CMK (cell line): ENCODE data around the gene RAB10.
A peak's percentile ranks its signal among the peaks of the same experiment; 100 is the strongest.
"Not testable (repeated sequence)": the region's sequence is repeated elsewhere in the genome, so short reads cannot be mapped to it uniquely, and the experiment has no call there.

ENCODE experiments used
- DNase-seq: peaks from one replicate; pipeline ENCODE4 v3.0.0-alpha.2; 2010; ENCODE audit warnings: low read depth

The RAB10 gene

DNA sequence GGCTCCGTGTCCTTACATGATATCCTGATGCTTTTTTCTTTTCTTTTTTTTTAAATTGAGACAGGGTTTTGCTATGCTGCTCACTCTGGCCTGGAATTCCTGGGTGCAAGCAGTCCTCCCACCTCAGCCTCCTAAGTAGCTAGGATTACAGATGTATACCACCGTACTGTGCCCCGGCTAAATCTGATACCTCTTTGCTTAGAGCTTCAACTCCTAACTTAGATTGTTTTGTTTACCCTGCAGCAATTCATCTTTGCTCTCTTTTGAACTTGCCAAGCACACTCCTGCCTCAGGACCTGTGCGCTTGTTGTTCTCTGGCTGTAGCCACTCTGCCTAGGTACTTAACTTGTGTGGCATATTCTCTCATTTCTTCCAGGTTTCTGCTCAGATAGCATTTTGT, 24.5 kb downstream of the RAB10 start:
- no peak for DNase-seq

DNA sequence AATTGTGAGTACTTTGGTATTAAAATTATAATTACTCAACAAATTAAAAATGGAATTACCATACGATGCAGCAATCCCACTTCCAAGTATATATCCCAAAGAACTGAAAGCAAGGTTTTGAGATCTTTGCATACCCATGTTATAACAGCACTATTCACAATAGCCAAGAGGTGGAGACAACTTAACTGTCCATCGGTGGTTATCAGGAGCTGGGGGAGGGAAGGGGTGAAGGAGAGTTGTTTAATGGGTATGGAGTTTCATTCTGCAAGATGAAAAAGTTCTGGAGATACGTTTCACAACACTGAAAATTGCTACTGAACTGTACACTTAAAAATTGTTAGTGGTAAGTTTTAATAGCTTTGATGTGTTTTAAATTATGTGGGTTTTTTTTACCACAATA, 25.7 kb downstream of the RAB10 start:
- DNase-seq: no peak

DNA sequence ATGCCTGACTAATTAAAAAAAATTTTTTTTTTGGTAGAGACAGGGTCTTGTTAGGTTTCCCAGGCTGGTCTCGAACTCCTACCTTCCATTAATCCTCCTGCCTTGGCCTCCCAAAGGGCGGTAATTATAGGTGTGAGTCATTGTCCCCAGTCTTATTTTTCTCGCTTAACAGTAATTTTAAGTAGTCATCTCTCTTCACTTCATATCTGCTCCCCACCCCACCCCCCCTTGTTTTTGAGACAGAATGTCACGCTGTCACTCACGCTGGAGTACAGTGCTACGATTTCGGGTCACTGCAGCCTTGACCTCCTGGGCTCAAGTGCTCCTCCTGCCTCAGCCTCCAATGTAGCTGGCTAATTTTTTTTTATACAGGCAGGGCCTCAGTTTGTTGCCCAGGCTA, 27.7 kb downstream of the RAB10 start:
- no peak for DNase-seq

DNA sequence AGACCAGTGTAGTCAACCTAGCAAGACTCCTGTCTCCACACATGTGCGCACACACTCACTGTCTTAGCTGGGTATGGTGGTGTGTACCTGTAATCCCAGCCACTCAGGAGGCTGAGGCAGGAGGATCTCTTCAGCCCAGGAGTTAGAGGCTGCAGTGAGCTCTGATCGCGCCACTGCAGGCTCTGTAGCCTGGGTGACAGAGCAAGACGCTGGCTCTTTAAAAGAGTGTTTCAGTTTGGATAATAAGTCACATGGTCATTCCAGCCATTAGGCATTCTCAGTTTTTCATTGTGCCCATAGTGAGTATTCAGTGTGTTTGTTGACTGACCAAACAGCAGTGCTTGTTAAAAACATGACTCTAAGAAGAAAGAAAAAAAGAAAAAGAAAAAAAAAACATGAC, 31.0 kb downstream of the RAB10 start:
- DNase-seq: no peak

DNA sequence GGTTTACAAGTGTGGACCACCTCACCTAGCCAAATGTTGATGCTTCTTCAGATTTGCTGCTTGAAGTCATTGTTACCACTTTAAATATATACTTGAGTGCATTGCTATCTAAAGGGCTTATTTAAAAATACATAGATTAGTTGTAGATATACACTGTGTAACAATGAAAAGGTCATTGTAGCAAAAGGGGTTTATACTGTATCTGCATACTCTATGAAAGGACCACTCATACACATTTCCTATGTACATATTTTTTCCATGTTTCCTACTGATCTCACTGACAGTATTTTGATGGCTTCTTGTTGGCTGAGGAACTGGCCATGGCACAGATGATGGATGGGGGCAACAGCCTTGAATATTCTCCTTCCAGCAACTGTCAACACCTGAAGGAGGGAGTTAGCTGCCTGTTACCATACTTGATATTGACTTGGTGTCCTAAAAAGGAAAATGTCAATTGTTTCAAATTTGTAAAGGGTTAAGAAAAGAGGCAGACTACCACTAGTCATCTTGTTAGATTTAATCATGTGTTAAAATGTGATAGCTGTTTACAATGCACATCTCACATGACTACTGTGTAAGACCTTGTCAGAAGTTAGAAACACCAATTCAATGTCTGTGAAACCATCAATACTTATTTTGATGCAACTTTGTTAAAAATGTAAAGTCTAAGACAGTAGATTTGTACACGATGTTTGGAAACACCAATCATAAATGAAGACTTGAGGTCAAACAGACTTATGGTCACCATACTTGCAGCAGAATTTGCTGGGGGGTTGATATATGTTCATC, 33.5 kb downstream of the RAB10 start:
- no peak for DNase-seq

DNA sequence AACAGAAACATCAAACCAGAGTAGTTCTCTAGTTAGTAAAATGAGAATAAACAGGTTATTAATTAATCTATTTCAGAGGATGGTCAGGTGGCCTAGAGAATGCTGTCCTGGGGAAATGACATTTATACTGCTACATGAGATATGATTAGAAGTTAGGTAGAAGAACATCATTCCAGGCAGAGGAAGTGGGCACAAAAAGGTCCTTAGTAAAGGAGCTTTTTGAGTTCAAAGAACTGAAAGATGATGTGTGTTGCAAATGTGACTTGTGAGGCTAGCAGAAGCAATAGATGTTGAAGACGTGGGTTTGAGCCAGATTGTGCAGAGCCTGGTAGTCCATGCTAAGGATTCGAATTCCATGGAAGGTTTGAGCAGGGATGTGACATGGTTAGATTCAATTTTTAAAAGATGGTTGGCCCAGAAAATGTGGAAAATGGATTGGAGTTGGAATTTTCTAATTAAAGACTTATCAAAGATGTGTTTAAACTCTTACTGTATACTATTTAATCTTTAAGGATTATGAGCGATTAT, 34.2 kb downstream of the RAB10 start:
- DNase-seq: no peak

DNA sequence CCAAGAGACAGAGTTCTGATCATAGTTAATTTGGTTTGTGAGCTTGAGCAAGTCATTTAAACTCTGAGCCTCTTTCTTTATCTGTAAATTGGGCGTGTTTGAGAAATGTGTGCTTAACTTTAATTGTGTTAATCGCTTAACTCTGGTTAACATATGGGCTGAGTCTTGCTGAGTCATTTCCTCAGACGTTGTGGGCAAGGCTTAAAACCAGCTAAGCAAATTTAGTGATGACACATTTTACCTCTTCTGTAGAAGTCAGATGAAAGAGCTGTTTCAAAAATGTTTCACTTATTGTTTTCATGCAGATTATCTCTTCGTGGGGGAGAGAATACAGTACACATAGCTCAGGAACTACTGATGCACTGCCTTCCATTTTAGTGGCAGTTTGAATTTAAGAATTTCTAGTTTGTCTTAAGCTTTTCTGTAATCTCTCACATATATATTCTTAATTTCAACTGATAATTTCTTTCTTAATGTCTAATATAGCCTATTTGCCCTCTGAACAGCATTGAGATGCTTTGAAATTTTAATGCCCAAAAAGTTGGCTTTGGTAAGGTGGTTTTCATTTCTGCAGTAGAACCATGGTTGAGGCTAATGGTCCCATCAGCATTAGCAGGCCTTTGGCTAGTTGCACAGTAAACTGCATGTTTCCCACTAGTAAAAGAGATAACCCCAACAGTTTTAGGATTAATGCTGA, 34.9 kb downstream of the RAB10 start:
- DNase-seq: peak; percentile 85

DNA sequence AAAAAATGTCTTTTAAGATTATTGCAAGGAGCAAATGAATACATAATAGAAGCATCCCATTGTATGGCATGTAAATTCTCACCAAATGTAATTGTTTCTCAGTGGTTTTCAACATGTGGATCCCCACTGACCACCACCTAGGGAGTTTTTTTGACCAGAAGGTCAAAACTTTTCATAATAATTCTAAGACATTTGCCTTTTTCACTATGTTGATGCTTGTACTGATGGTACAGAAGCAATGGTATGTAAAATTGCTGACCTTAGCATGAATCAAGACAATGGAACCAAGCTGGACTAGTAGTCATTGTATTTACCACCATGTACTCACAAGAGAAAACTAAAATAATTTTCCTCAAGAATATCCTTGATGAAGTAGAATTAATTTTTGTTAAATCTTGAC, 36.8 kb downstream of the RAB10 start:
- no peak for DNase-seq

DNA sequence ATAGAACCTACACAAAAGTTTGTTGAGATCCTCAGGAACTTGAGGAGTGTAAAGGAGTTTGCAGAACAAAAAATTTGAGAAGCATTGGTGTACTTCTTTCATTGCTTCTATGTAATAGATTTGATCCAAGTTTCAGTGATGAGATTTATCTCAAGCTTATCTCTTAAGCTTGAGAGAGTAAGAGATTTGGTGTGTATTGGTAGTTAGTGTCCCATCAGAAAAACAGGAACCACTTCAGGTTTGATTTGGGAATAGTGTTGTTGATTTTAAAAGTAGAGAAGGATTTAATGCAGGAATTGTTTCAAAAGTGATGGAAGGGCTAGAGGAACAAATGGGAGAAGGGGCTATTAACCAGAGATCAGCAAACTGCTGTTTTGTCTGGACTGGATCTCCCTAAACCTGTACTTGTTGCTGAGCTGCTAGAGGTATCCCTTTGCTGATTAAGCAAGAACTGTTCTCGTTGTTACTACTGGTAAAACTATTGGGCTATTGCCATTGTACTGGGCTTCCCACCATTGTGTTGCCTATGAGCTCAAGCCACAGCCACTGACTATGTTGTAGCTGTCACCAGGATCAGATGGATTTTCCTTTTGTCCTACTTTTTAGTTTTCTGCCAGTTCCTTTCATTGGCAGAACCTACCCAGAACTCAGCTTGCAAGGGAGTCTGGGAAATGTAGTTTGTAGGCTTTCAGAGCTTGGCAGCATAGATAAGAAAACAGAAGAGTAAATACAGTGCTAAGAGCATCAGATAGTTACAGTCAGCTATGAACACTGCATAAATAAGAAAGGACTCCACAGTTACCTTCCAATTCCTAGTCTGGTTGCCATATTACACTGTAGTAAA, 39.3 kb downstream of the RAB10 start:
- DNase-seq: no peak

DNA sequence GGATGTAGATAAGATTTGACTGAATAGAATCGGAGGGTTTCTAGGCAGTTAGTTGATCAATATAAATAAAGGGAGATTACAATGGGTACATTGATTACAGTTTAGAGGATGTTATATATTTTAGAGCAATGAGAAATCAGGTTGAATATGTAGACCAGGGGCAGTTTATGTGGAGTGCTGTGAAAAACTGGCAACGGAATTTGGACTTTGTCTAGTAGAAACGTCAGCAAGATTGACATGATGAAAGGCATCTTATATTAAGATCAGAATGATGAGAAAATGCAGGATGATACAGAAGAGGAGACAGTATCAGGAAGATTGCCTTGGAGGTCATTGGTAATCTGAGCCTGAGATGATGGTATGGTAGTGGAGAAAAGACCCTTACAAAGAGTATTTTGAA, 39.9 kb downstream of the RAB10 start:
- DNase-seq: no peak

DNA sequence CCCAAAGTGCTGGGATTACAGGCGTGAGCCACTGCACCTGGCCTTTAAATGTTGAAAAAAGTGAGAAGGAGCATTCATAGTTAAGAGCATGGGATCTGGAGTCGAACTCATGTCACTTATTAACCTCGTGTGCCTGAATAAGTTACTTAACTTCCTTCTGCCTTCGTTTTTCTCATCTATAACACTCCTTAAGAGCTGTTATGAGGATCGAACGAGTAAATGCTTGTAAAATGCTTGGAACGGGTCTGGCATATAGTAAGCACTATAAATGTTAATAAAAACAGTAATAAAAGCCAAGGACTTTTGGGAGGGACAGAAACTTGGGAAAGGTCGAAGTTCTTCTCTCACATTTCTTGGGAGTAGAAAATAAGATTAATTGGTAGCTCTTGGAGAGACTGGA, 40.8 kb downstream of the RAB10 start:
- DNase-seq: no peak

DNA sequence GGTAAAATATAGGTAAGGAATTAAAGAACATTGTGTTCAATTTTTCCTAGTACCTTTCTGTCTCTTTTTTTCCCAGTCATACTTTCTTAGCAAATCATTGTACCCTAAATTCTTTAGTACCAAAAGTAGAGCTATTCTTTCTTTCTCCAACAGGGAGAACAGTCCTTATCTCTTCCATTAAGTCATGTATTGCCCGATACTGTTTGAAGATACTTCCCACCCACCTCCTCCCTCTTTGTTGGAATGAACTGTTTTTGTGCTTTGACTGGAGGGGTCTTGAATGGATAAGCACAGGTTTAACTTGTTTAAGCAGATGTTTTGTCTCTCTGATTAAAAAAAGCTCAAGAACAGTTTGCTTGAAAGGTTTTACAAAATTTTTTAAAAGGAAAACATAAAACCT, 41.3 kb downstream of the RAB10 start:
- DNase-seq: no peak

DNA sequence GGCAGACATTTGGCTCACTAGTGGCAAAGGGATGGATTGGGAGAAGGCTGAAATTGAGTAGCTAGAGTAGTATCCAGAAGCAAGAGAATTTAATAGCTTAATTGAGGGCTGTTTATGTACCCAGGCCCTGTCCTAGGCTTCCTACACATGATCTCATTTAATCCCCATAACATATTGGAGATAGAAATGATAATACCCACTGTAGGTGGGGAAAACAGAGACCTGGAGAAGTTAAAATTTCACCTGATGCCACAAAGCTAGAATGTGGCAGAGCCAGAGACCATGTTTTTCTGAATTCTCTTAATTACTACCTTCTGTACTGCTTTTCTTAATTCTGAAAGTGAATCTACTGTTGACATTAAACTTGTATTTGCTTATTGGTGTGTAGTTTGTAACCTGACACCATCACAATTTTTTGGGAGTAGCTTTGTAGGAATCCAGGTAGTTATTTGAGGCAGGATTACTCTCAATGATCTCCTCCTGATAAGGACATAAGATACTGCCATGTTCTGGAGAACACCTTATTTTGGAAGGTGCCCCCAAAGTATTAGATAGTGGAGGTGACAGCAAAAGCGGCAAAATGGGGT, 42.2 kb downstream of the RAB10 start:
- no peak for DNase-seq

DNA sequence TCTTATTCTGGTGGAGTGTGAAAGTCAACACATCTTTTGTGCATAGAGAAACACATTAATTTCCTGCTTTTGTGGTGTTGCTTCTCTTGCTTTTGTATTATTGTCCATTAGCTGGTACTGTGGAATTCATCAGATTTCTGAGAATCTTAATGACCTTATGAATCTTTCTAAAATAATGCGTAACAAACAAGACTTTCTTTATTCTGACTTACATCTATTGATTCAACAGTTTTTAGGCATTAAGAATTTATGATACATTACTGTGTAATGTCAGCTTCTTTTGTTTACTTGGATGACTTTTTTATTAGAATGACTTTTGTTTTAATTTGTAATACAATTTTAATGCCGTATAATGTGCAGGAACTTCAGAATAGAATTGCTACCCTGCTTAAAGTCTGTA, 43.4 kb downstream of the RAB10 start:
- DNase-seq: no peak

DNA sequence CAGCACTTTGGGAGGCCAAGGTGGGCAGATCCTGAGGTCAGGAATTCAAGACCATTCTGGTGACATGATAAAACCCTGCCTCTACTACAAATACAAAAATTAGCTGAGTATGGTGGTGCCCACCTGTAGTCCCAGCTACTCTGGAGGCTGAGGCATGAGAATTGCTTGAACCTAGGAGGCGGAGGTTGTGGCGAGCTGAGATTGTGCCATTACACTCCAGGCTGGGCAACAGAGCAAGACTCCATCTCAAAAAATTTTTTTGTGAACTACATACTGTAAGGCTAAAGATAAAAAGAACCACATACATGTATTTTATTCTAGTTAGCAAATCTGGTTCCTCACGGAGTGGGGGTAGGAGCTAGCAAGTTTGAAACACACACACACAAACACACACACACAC, 45.1 kb downstream of the RAB10 start:
- no peak for DNase-seq

DNA sequence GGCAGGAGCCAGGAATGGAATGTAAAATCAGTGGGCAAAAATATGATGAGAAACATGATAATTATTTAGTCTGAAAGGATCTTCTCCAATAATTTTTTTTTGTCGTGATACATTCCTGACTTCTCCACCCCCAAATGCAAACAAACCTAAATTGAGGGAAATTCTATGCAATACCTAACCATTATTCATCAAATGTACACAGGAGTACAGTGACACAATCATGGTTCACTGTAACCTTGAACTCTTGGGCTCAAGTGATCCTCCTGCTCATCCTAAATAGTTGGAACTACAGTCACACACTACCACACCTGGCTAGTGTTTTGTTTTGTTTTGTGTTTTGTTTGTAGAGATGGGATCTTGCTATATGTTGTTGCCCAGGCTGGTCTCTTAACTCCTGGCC, 46.5 kb downstream of the RAB10 start:
- no peak for DNase-seq

DNA sequence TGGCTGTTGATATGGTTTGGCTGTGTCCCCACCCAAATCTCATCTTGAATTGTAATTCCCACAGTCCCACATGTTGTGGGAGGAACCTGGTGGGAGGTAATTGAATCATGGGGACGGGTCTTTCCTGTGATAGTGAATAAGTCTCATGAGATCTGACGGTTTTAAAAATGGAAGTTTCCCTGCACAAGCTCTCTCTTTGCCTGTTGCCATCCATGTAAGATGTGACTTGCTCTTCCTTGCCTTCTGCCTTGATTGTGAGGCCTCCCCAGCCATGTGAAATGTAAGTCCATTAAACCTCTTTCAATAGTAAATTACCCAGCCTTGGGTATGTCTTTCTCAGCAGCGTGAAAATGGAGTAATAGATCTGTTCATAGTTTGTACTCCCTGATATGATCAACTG, 47.0 kb downstream of the RAB10 start:
- DNase-seq: not testable (repeated sequence)

DNA sequence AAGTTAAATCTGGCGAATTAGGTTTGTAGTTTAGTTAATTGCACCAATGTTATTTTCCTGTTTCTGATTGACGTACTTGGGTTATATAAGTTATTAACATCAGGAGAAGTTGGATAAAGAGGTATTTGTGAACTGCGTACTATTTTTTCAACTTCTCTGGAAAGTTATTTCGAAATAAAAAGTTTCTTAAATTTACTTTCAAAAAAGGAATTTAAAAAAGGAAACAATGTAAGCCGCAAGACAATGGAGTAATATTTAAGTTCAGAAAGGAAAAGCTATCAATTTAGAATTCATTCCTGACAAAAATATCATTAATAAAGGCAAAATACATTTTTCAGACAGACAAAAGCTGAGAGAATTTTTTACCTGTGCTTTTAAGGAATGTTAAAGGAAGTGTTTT, 47.7 kb downstream of the RAB10 start:
- no peak for DNase-seq

DNA sequence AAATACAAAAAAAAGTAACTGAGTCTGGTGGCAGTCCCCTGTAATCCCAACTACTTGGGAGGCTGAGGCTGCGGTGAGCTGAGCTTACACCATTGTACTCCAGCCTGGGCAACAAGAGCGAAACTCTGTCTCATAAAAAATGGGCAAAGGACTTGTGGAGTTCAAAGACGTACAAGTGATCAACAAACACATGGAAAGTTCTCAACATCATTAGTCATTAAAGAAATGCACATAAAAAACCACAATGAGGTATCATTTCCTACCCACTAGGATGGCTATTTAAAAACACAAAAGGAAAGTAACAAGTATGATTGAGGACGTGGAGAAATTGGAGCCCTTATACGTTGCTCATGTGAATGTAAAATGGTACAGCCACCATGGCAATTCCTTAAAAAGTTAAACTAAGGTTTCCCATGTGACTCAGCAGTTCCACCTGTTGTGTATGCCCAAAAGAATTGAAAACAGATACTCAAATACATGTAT, 52.3 kb downstream of the RAB10 start:
- DNase-seq: no peak

DNA sequence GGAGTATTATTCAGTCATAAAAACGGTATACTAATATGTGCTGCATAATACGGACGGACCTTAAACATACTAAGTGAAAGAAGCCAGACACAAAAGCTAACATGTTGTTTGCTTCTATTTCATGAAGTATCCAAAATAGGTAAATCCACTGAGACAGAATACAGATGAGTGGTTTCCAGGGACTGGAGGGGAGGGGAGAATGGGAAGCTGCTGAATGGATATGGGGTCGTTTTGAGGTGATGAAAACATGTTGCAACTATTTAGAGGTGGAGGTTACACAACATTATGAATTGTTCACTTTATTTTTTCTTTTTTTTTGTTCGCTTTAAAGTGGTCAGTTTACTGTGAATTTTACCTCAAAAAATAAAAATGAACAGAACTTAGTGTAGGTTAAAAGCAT, 52.9 kb downstream of the RAB10 start:
- DNase-seq: no peak

DNA sequence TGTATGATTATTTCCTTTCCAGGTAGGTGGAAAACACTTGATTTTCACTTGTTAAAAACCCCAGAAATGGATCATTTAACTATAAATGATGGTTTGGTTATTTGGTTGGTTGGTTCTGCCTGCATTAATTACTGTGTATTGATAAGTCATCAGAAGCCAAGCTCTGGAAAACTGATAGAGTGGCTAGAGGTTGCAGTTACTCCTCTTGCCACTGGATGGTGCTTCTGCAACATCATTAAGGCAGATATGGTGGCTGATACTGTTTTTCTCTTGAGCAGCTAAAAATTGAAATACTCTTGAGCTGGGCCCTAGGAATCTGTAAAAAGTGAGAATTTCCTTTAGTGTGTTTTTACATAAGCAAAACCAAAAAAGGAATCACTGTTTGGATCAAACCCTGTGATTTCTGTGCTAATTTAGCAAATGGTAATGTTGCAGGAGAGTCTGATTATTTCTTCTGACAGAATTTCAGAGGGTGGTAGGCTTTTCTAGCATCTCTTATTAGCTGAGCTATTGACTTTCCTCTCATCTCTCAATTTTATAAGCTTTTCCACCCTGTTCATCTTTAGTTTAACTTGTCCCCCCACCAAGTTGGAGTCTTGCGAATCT, 54.3 kb downstream of the RAB10 start:
- no peak for DNase-seq

DNA sequence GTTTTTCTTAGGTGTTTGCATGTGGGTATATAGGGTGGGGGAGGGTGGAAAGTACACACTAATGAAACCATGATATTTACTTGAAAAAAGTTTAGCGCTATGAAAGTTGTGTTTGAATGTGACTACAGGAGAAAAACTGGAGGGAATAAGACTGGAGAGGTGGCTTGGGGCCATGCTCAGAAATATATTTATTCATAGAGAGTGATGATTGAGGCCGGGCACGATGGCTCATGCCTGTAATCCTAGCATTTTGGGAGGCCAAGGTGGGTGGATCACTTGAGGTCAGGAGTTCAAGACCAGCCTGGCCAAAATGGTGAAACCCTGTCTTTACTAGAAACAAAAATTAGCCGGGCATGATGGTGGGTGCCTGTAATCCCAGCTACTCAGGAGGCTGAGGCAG, 55.0 kb downstream of the RAB10 start:
- not testable (repeated sequence) for DNase-seq
